ENCODE results near the gene FAM107A. TPM values are rescaled to one million over a fixed set of nuclear protein-coding genes. Genes with fewer than 3 reads are reported as not detected.

FAM107A gene
- total and polyA plus RNA-seq, 7 donors: 10.8 to 24.0 (median 18.4) TPM

DNA sequence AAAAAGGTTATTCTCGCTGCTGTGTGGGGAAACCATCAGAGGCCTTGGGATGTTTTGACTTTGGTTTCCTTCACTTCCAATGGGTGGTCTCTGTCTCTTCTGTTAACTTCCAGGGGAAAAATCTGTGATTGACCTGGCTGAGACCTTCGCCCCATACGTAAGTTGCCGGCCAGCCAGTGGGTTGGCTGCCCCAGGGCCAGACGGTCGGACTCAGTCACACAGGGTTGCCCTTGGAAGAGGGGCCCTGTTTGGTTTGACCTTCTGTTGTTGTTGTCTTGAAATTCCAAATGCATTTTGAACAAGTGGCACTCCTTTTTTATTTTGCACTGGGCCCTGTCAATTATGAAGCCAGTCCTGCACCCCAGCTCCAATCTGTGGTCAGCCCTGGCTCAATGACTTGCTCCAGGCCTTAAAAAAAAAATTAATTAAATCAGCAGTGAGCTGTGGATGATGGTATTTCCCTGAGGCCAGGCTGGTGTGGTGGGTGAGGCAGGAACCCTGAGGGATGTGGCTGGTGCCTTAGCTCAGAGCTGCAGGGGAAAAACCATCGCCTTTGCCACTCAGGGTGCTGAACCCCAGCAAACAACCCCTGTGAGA lies 4.5 kb downstream of the FAM107A start:
- intact Hi-C loops (cut with DNase I): no loop called here
- no peaks in the 10 kb centered on the region for H3K4me1 ChIP-seq

DNA sequence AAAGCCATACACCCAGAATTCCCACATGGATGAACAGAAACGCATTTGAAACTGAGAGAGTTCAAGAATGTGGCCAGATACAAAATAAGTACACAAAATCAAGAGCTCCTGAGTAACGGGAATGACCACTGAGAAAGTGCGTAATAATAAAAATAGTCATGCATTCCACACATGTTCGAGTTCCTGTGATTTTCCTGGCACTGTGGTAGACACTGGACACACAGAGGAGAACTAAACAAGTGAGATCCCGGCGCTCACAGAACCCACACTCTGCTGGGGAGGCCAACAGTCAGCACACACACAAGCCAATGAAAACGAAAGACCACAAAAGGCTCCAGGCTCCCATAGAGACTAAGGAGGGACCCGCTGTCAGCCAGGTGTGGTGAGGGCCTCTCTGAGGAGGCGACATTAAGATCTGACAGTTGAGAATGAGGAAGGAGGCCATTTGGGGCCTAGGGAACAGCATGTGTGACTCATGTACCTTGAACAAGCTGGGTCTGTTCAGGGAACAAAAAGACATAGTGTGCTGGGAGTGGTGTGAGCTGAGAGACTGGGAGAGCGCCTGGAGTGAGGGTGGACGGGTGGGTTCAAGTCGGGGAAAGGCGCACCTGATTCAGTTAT lies 5.1 kb downstream of the FAM107A start:
- 72 to 73% (median 72%) methylated on average over 13 of the region's 13 CpGs for WGBS, 3 donors
- H3K9me3 ChIP-seq: no peaks in the 10 kb centered on the region
- intact Hi-C loops (cut with DNase I): no loop called here
- H3K27ac ChIP-seq: no peak overlapping the region
- no peak overlapping the region for H3K4me3 ChIP-seq
- H3K36me3 ChIP-seq (ENCODE audit: insufficient read depth in 1 of 2, low read depth in 1 of 2): no peaks in the 10 kb centered on the region
- DNase-seq: no peak
- ATAC-seq: no peak
- H3K27me3 ChIP-seq (ENCODE audit: insufficient read depth in 3 of 3, low read length in 2 of 3): peaks cover 0 to 3% (median 0%) of the 10 kb centered on the region in 3 donors
- H3K4me1 ChIP-seq: no peaks in the 10 kb centered on the region
- TF ChIP-seq CTCF (IDR thresholded peaks at IDR 0.05): no peak

More for the DNA sequence above, 4.5 kb downstream of the FAM107A start:
- Histone ChIP-seq H3K27me3 (ENCODE audit: insufficient read depth in 3 of 3, low read length in 2 of 3) (peaks cover 0 to 3% (median 0%) of the 10 kb centered on the region in 3 donors), H3K27ac (no peak overlapping the region), H3K9me3 (no peaks in the 10 kb centered on the region), H3K4me3 (no peak overlapping the region), H3K36me3 (ENCODE audit: insufficient read depth in 1 of 2, low read depth in 1 of 2) (no peaks in the 10 kb centered on the region)
- DNase-seq (no peak), ATAC-seq (no peak)
- no peak for TF ChIP-seq CTCF (IDR thresholded peaks at IDR 0.05)
- WGBS, 3 donors: 93 to 96% (median 96%) methylated on average over 7 of the region's 7 CpGs

- Histone ChIP-seq H3K4me3 (no peak overlapping the region), H3K36me3 (ENCODE audit: insufficient read depth in 1 of 2, low read depth in 1 of 2) (no peaks in the 10 kb centered on the region), H3K9me3 (no peaks in the 10 kb centered on the region), H3K27me3 (ENCODE audit: insufficient read depth in 3 of 3, low read length in 2 of 3) (peaks cover 0 to 3% (median 0%) of the 10 kb centered on the region in 3 donors), H3K27ac (no peak overlapping the region), H3K4me1 (no peaks in the 10 kb centered on the region)
- ATAC-seq: no peak
- no peak for DNase-seq
- WGBS, 3 donors: 90 to 93% (median 91%) methylated on average over 5 of the region's 5 CpGs
- no peak for TF ChIP-seq CTCF (IDR thresholded peaks at IDR 0.05)
- intact Hi-C loops (cut with DNase I): no loop called here
These were observed 6.3 kb downstream of the FAM107A start for GRCh38 chr3:58570851-58571250.

GRCh38 chr3:58569287-58570001 lies 7.7 kb downstream of the FAM107A start:
- WGBS, 3 donors: 89 to 95% (median 90%) methylated on average over 12 of the region's 12 CpGs
- intact Hi-C loops (cut with DNase I): no loop called here
- H3K9me3 ChIP-seq: no peaks in the 10 kb centered on the region
- no peak for DNase-seq
- no peak overlapping the region for H3K4me3 ChIP-seq
- no peak for ATAC-seq
- no peaks in the 10 kb centered on the region for H3K27me3 ChIP-seq (ENCODE audit: insufficient read depth in 3 of 3, low read length in 2 of 3)
- H3K4me1 ChIP-seq: no peaks in the 10 kb centered on the region
- H3K27ac ChIP-seq: no peak overlapping the region
- no peak for TF ChIP-seq CTCF (IDR thresholded peaks at IDR 0.05)
- no peaks in the 10 kb centered on the region for H3K36me3 ChIP-seq (ENCODE audit: insufficient read depth in 1 of 2, low read depth in 1 of 2)
